ENCODE results near the gene LIG1.

DNA sequence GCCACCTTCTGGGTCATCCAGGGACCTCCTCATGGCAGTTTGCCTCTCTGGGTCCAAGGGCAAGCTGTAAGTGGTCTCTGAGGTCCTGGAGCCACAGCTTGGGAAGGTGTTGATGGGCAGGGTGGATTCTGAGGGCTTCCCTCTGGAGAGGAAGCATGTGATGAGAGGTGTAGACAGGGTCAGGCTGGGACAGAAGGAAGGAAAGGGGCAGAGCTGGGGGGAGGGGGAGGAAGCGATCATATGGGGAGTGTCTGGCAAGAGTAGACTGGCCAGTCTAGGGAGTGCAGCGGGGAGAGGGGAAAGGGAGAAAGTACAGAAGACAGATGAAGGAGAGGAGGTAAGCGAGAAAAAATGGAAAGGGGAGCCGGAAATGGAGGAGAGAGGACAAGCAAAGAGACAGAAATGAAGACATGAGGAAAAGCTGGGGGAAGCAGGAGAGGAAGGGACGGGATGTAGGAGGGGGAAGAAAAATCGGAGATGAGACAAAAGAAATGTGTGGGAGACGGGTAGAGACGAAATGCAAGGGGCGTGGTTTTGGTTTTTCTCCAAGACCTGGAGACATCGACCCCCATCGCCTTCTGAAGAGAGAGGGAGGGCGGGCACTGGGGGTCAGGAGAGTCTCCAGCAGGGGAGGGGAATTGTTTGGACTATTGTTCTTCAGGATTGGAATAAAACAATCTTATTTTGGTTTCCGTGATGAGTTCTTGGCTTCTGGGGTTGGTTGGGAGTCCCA, 27.0 kb upstream of the LIG1 start:
- TF ChIP-seq, protein P1, sequence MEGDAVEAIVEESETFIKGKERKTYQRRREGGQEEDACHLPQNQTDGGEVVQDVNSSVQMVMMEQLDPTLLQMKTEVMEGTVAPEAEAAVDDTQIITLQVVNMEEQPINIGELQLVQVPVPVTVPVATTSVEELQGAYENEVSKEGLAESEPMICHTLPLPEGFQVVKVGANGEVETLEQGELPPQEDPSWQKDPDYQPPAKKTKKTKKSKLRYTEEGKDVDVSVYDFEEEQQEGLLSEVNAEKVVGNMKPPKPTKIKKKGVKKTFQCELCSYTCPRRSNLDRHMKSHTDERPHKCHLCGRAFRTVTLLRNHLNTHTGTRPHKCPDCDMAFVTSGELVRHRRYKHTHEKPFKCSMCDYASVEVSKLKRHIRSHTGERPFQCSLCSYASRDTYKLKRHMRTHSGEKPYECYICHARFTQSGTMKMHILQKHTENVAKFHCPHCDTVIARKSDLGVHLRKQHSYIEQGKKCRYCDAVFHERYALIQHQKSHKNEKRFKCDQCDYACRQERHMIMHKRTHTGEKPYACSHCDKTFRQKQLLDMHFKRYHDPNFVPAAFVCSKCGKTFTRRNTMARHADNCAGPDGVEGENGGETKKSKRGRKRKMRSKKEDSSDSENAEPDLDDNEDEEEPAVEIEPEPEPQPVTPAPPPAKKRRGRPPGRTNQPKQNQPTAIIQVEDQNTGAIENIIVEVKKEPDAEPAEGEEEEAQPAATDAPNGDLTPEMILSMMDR (conservative IDR thresholded peaks at IDR 0.05 in 1 of 2, IDR thresholded peaks at IDR 0.05 in 1 of 2; ENCODE audit: extremely low read depth in 1 of 2, insufficient read depth in 1 of 2, low read depth in 1 of 2, low read length in 2 of 2): no peak
- no peak for TF ChIP-seq EZH2 (IDR thresholded peaks at IDR 0.05; ENCODE audit: borderline replicate concordance, low read length)
